HepG2 (cell line): Measurements from ENCODE around the gene NCBP2. TPM values are rescaled to one million over a fixed set of nuclear protein-coding genes. Genes with fewer than 3 reads are reported as not detected.

Experiments used
- AHDC1 ChIP-seq: sonication (generic); formaldehyde crosslinking; IDR thresholded peaks from 2 replicates; pipeline ENCODE4 v1.5.1; 2020; ENCODE audit warnings: mild to moderate bottlenecking, missing genetic modification reagents, borderline replicate concordance
- ATF2 ChIP-seq: sonication (generic); formaldehyde crosslinking; IDR thresholded peaks from 2 replicates; pipeline ENCODE4 v1.4.0; 2020; ENCODE audit warnings: missing genetic modification reagents
- ESRRA ChIP-seq: sonication (generic); formaldehyde crosslinking; IDR thresholded peaks from 2 replicates; pipeline ENCODE4 v1.5.1; 2020; ENCODE audit warnings: mild to moderate bottlenecking, low read depth, missing genetic modification reagents
- FOXA1 ChIP-seq, 2 experiments: fragments of 450-650 bp in 1 of 2; sonication (generic) in 1 of 2; formaldehyde crosslinking in 1 of 2; IDR thresholded peaks; 2 replicates each; pipeline versions ENCODE4 v1.4.0 to v1.6.1; 2016 to 2020; ENCODE audit warnings: missing genetic modification reagents in 1 of 2
- FOXA3 ChIP-seq: IDR thresholded peaks from 2 replicates; pipeline ENCODE4 v1.6.1; 2016; ENCODE audit warnings: missing genetic modification reagents, missing compliant biosample characterization
- GRHL1 ChIP-seq: sonication (generic); formaldehyde crosslinking; conservative IDR thresholded peaks from 2 replicates; pipeline ENCODE4 v1.8.0; 2022; ENCODE audit warnings: missing genetic modification reagents
- HDAC1 ChIP-seq: sonication (generic); formaldehyde crosslinking; IDR thresholded peaks from 2 replicates; pipeline ENCODE4 v1.5.1; 2020; ENCODE audit warnings: mild to moderate bottlenecking, missing genetic modification reagents
- HHEX ChIP-seq: IDR thresholded peaks from 2 replicates; pipeline ENCODE4 v1.6.1; 2016; ENCODE audit warnings: control low read depth
- HOMEZ ChIP-seq: IDR thresholded peaks from 2 replicates; pipeline ENCODE4 v1.6.1; 2016; ENCODE audit warnings: low read depth
- KDM2A ChIP-seq: sonication (generic); formaldehyde crosslinking; IDR thresholded peaks from 2 replicates; pipeline ENCODE4 v1.4.0; 2020; ENCODE audit warnings: low read depth, missing genetic modification reagents, borderline replicate concordance
- MAF1 ChIP-seq: sonication (generic); formaldehyde crosslinking; IDR thresholded peaks from 2 replicates; pipeline ENCODE4 v1.5.0; 2020; ENCODE audit warnings: missing genetic modification reagents, borderline replicate concordance
- RXRA ChIP-seq: sonication (generic); formaldehyde crosslinking; IDR thresholded peaks from 2 replicates; pipeline ENCODE4 v1.5.1; 2020; ENCODE audit warnings: missing genetic modification reagents
- ZNF234 ChIP-seq: sonication (generic); formaldehyde crosslinking; conservative IDR thresholded peaks from 2 replicates; pipeline ENCODE4 v1.5.1; 2020; ENCODE audit warnings: mild to moderate bottlenecking, missing genetic modification reagents
- ZNF3 ChIP-seq: IDR thresholded peaks from 2 replicates; pipeline ENCODE4 v1.7.0; 2017; ENCODE audit warnings: inconsistent platforms
- ZNF775 ChIP-seq: sonication (generic); formaldehyde crosslinking; IDR thresholded peaks from 2 replicates; pipeline ENCODE4 v1.4.0; 2020; ENCODE audit warnings: missing genetic modification reagents, mild to moderate bottlenecking, moderate library complexity, borderline replicate concordance
- ZNF792 ChIP-seq: IDR thresholded peaks from 2 replicates; pipeline ENCODE4 v1.6.1; 2016
- ZNF839 ChIP-seq: sonication (generic); formaldehyde crosslinking; IDR thresholded peaks from 2 replicates; pipeline ENCODE4 v1.4.0; 2020; ENCODE audit warnings: missing genetic modification reagents, mild to moderate bottlenecking, borderline replicate concordance
- polyA plus RNA-seq, 8 experiments: library from polyadenylated mRNA; depleted of rRNA in 3 of 8; stranded (reverse) in 7 of 8; unstranded in 1 of 8; fragments of >200 nt; fragmentation: Illumina TruSeq in 4 of 8; extraction: Trizol in 4 of 8; gene quantifications; 2 replicates each; pipeline versions ENCODE4 v1.2.1 to v1.2.3, GENCODE V29; 2011 to 2016; ENCODE audit warnings: low read depth in 4 of 8, missing spikeins in 1 of 8, mixed read lengths in 1 of 8; ENCODE audit not compliant: insufficient read depth in 1 of 8
- total RNA-seq, 5 experiments: library from RNA; depleted of rRNA; stranded (reverse); fragments of >200 nt; fragmentation: Illumina TruSeq; extraction: Trizol; gene quantifications; 2 replicates each; pipeline ENCODE4 v1.2.3, GENCODE V29; 2016; ENCODE audit warnings: low read depth in 1 of 5
- TF ChIP-seq, protein P1 (sequence below): sonication (generic); formaldehyde crosslinking; IDR thresholded peaks from 2 replicates; pipeline ENCODE4 v1.4.0; 2020; ENCODE audit warnings: missing genetic modification reagents

NCBP2 gene
- total and polyA plus RNA-seq, 2 of the 13 experiments (the other 11 are each of a cell fraction or from before 2014, with no cell fraction given) = 58.7 to 95.5 TPM

DNA sequence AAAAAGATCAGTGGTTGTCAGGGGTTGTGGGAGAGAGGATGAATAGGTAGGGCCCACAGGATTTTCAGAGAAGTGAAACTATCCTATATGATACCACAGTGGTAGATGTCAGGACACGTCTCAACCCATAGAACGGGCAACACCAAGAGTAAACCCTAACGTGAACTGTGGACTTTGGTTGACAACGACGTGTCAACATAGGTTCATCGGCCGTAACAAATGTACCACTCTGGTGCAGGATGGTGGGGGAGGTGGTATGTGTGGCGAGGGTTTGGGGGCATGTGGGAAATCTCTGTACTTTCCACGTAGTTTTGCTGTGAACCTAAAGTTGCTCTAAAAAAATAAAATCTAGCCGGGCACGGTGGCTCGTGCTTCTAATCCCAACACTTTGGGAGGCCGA, 39.3 kb upstream of the NCBP2 start (continued):
- TF ChIP-seq AHDC1 (CRISPR knock-in tag) (peak; percentile 46; the same call in 1 of the 2 replicates), ZNF839 (CRISPR knock-in tag) (no peak), ATF2 (CRISPR knock-in tag) (peak; percentile 24; the same call in 1 of the 2 replicates), ZNF792 (CRISPR knock-in tag) (peak; percentile 40; the same call in 1 of the 2 replicates), FOXA3 (CRISPR knock-in tag) (peak; percentile 92), ZNF3 (CRISPR knock-in tag) (no peak), ZNF775 (CRISPR knock-in tag) (no peak), GRHL1 (CRISPR knock-in tag) (no peak), HDAC1 (CRISPR knock-in tag) (peak; percentile 65), HOMEZ (CRISPR knock-in tag) (peak; percentile 73; the same call in 1 of the 2 replicates), KDM2A (peak; percentile 29; the same call in 1 of the 2 replicates), FOXA1 (IDR thresholded peaks at IDR 0.05) (0 out of 2 replicates have a peak, but pooled peaks have one; percentile 30), FOXA1 (CRISPR knock-in tag; IDR thresholded peaks at IDR 0.05) (peak; percentile 91), RXRA (CRISPR knock-in tag) (peak; percentile 83; the same call in 1 of the 2 replicates), ESRRA (CRISPR knock-in tag) (peak; percentile 58; the same call in 1 of the 2 replicates), HHEX (CRISPR knock-in tag) (0 out of 2 replicates have a peak, but pooled peaks have one; percentile 38), ZNF234 (no peak), MAF1 (CRISPR knock-in tag) (no peak)
- TF ChIP-seq, protein P1, sequence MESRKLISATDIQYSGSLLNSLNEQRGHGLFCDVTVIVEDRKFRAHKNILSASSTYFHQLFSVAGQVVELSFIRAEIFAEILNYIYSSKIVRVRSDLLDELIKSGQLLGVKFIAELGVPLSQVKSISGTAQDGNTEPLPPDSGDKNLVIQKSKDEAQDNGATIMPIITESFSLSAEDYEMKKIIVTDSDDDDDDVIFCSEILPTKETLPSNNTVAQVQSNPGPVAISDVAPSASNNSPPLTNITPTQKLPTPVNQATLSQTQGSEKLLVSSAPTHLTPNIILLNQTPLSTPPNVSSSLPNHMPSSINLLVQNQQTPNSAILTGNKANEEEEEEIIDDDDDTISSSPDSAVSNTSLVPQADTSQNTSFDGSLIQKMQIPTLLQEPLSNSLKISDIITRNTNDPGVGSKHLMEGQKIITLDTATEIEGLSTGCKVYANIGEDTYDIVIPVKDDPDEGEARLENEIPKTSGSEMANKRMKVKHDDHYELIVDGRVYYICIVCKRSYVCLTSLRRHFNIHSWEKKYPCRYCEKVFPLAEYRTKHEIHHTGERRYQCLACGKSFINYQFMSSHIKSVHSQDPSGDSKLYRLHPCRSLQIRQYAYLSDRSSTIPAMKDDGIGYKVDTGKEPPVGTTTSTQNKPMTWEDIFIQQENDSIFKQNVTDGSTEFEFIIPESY (CRISPR knock-in tag) = peak; percentile 30; the same call in 1 of the 2 replicates
